ENCODE results near the gene TRIM34. TPM values are rescaled to one million over a fixed set of nuclear protein-coding genes. Genes with fewer than 3 reads are reported as not detected.

The TRIM34 gene
- total and polyA plus RNA-seq, 2 of the 8 experiments (the other 6 are each of a cell fraction or from before 2014, with no cell fraction given) = 0.76 to 5.8 TPM

DNA sequence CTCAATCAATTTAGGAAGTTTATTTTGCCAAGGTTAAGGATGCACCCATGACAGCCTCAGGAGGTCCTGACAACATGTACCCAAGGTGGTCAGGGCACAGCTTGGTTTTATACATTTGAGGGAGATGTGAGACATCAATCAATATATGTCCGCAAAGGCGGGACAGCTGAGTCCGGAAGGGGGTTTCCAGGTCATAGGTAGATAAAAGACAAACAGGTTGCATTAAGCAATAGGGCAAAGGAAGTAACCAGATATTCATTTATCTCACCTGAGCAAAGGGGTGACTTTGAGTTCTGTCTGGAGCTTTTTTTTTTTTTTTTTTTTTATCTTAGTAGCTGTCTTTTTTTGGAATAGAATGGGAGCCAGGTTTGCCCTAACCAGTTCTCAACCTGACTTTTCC is 2.0 kb upstream of the TRIM34 start:
- no peaks in the 10 kb centered on the region for H3K27me3 ChIP-seq (replicated peaks in 1 of 4; ENCODE audit: control insufficient read depth in 3 of 4, extremely low read depth in 1 of 4, insufficient read depth in 3 of 4, low read length in 3 of 4)
- no peaks in the 10 kb centered on the region for H3K23me2 ChIP-seq (ENCODE audit: low read depth, low read length)
- no peak overlapping the region for H2BK12ac ChIP-seq (ENCODE audit: low read depth, low read length)
- no peak overlapping the region for H2BK20ac ChIP-seq (ENCODE audit: low read length)
- no peak for FAIRE-seq
- WGBS, 2 experiments (ENCODE audit: extremely low coverage in 1 of 2, insufficient coverage in 1 of 2, insufficient read length in 1 of 2, insufficient replicate concordance in 2 of 2, low coverage in 1 of 2, low lambda C conversion rate in 2 of 2, missing lambda C conversion rate in 1 of 2) = 100% methylated on average over 3 of the region's 3 CpGs; no CpG with 5 or more reads in 1 of the 2 experiments
- no peak overlapping the region for H2AK5ac ChIP-seq (ENCODE audit: low read depth, low read length)
- no peaks in the 10 kb centered on the region for H4K20me1 ChIP-seq (replicated peaks in 1 of 2; ENCODE audit: control insufficient read depth in 1 of 2, insufficient read depth in 2 of 2, low read length in 2 of 2)
- H3K4ac ChIP-seq (replicated peaks; ENCODE audit: insufficient read length, low read depth, low read length) = no peak overlapping the region
- DNase-seq (ENCODE audit: low read depth in 1 of 2, low spot score in 2 of 2) = no peak
- no peak overlapping the region for H2AFZ ChIP-seq (ENCODE audit: low read length)
- H4K8ac ChIP-seq (ENCODE audit: extremely low read depth, insufficient read depth, low read length) = no peak overlapping the region
- H3K56ac ChIP-seq (replicated peaks; ENCODE audit: insufficient read length, low read depth, low read length) = no peak overlapping the region
- no peak overlapping the region for H3K18ac ChIP-seq (ENCODE audit: extremely low read depth, low read length)
- H3K79me2 ChIP-seq (ENCODE audit: control insufficient read depth in 1 of 2, insufficient read depth in 2 of 2, low read length in 2 of 2) = no peaks in the 10 kb centered on the region
- no peak overlapping the region for H2BK120ac ChIP-seq (replicated peaks; ENCODE audit: low read depth, low read length)
- TF ChIP-seq RNF2 (IDR thresholded peaks at IDR 0.05; ENCODE audit: borderline replicate concordance, low read depth, low read length, missing control alignments, poor library complexity, severe bottlenecking) (no peak), CBX5 (IDR thresholded peaks at IDR 0.05; ENCODE audit: low read depth, low read length) (no peak), SP2 (IDR thresholded peaks at IDR 0.05; ENCODE audit: low read length) (no peak), YY1 (IDR thresholded peaks at IDR 0.05; ENCODE audit: low read depth, low read length) (no peak), EGR1 (IDR thresholded peaks at IDR 0.05; ENCODE audit: borderline replicate concordance, low read depth, low read length) (no peak), TAF1 (IDR thresholded peaks at IDR 0.05; ENCODE audit: low read depth, low read length) (no peak), KDM4A (IDR thresholded peaks at IDR 0.05; ENCODE audit: low read depth, low read length, severe bottlenecking) (no peak), SAP30 (IDR thresholded peaks at IDR 0.05; ENCODE audit: insufficient read depth, insufficient replicate concordance, low read length) (no peak)
- TF ChIP-seq, protein P1, sequence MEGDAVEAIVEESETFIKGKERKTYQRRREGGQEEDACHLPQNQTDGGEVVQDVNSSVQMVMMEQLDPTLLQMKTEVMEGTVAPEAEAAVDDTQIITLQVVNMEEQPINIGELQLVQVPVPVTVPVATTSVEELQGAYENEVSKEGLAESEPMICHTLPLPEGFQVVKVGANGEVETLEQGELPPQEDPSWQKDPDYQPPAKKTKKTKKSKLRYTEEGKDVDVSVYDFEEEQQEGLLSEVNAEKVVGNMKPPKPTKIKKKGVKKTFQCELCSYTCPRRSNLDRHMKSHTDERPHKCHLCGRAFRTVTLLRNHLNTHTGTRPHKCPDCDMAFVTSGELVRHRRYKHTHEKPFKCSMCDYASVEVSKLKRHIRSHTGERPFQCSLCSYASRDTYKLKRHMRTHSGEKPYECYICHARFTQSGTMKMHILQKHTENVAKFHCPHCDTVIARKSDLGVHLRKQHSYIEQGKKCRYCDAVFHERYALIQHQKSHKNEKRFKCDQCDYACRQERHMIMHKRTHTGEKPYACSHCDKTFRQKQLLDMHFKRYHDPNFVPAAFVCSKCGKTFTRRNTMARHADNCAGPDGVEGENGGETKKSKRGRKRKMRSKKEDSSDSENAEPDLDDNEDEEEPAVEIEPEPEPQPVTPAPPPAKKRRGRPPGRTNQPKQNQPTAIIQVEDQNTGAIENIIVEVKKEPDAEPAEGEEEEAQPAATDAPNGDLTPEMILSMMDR (IDR thresholded peaks at IDR 0.05; ENCODE audit: control extremely low read depth in 1 of 3, insufficient read depth in 1 of 3, low read depth in 1 of 3, low read length in 3 of 3) = no peak
- no peak overlapping the region for H3K27ac ChIP-seq (ENCODE audit: low read depth, low read length)
- H3K9ac ChIP-seq (replicated peaks in 1 of 4; ENCODE audit: extremely low read depth in 1 of 4, low read depth in 3 of 4, low read length in 3 of 4) = no peak overlapping the region
- no peak overlapping the region for H3K4me3 ChIP-seq (ENCODE audit: extremely low read depth in 1 of 4, insufficient read depth in 2 of 4, low read depth in 3 of 4, low read length in 4 of 4)
- no peak overlapping the region for H3K14ac ChIP-seq (ENCODE audit: insufficient read length)
- no peak overlapping the region for H2BK15ac ChIP-seq (ENCODE audit: low read length)
- H3K4me1 ChIP-seq (replicated peaks in 1 of 4; ENCODE audit: control insufficient read depth in 3 of 4, insufficient read depth in 4 of 4, low read length in 3 of 4) = peaks cover 0 to 17% (median 6%) of the 10 kb centered on the region in 4 experiments; a peak in 4 of 7 replicates
- H3K4me2 ChIP-seq (ENCODE audit: insufficient read depth in 1 of 2, low read depth in 2 of 2, low read length in 2 of 2) = no peak overlapping the region
- H4K91ac ChIP-seq (replicated peaks; ENCODE audit: insufficient read length, low read length) = no peak overlapping the region
- no peaks in the 10 kb centered on the region for H3K9me3 ChIP-seq (ENCODE audit: insufficient read depth in 2 of 2, low read depth in 1 of 2, low read length in 1 of 2)
- no peak overlapping the region for H2BK5ac ChIP-seq (ENCODE audit: low read depth, low read length)
- H3K36me3 ChIP-seq (ENCODE audit: control insufficient read depth in 2 of 4, insufficient read depth in 4 of 4, low read length in 3 of 4) = no peaks in the 10 kb centered on the region
- H3K79me1 ChIP-seq (ENCODE audit: low read depth, low read length) = no peaks in the 10 kb centered on the region; the same call in 1 of the 2 replicates
- CTCF ChIA-PET (ENCODE audit: partially characterized antibody) = interaction anchor here (0.8 to 1.9 kb wide), 4 partner anchors 12 to 96 kb away, joined by 3 to 8 read pairs (median 6); no protein-coding TSS in a partner anchor
- POLR2A ChIA-PET (ENCODE audit: partially characterized antibody) = interaction anchor here (0.9 kb wide), 1 partner anchor 23 kb away, joined by 3 read pairs; no protein-coding TSS in a partner anchor
- no peak overlapping the region for H3K23ac ChIP-seq (ENCODE audit: insufficient read length)
- H4K5ac ChIP-seq (ENCODE audit: insufficient read length, low read depth, low read length) = no peak overlapping the region
